ENCODE measurements around the gene YAP1.

The YAP1 gene

GRCh38 chr11:102171101-102171500, 60.9 kb downstream of the YAP1 start:
- H3K27me3 ChIP-seq (ENCODE audit: insufficient read depth, low read depth) = no peaks in the 10 kb centered on the region
- no peaks in the 10 kb centered on the region for H4K20me1 ChIP-seq (ENCODE audit: insufficient read depth)
- H3K36me3 ChIP-seq (ENCODE audit: insufficient read depth) = no peaks in the 10 kb centered on the region
- no peaks in the 10 kb centered on the region for H3K4me1 ChIP-seq (ENCODE audit: low read depth, poor library complexity, severe bottlenecking)
- H3K4me2 ChIP-seq = no peak overlapping the region
- no peak for TF ChIP-seq CTCF (conservative IDR thresholded peaks at IDR 0.05; ENCODE audit: low read depth, low read length)
- no peaks in the 10 kb centered on the region for H3K79me2 ChIP-seq (ENCODE audit: insufficient read depth, low read depth)
- no peak overlapping the region for H3K9ac ChIP-seq
- no peak overlapping the region for H2AFZ ChIP-seq (ENCODE audit: low read depth)
- H3K27ac ChIP-seq = no peak overlapping the region
- H3K4me3 ChIP-seq (IDR thresholded peaks at IDR 0.05; ENCODE audit: insufficient read depth, low read depth, low read length) = no peak overlapping the region

- Histone ChIP-seq H2AFZ (ENCODE audit: low read depth) (no peak overlapping the region), H3K27ac (no peak overlapping the region), H3K4me3 (IDR thresholded peaks at IDR 0.05; ENCODE audit: insufficient read depth, low read depth, low read length) (no peak overlapping the region), H4K20me1 (ENCODE audit: insufficient read depth) (no peaks in the 10 kb centered on the region), H3K9ac (no peak overlapping the region), H3K4me2 (no peak overlapping the region), H3K36me3 (ENCODE audit: insufficient read depth) (no peaks in the 10 kb centered on the region), H3K4me1 (ENCODE audit: low read depth, poor library complexity, severe bottlenecking) (no peaks in the 10 kb centered on the region), H3K27me3 (ENCODE audit: insufficient read depth, low read depth) (no peaks in the 10 kb centered on the region), H3K79me2 (ENCODE audit: insufficient read depth, low read depth) (no peaks in the 10 kb centered on the region)
- no peak for TF ChIP-seq CTCF (conservative IDR thresholded peaks at IDR 0.05; ENCODE audit: low read depth, low read length)
These were observed 62.0 kb downstream of the YAP1 start for GRCh38 chr11:102172127-102172848.

GRCh38 chr11:102177126-102177525, 66.9 kb downstream of the YAP1 start:
- H3K27ac ChIP-seq = no peak overlapping the region
- H3K27me3 ChIP-seq (ENCODE audit: insufficient read depth, low read depth) = no peaks in the 10 kb centered on the region
- H2AFZ ChIP-seq (ENCODE audit: low read depth) = no peak overlapping the region
- H3K4me1 ChIP-seq (ENCODE audit: low read depth, poor library complexity, severe bottlenecking) = no peaks in the 10 kb centered on the region
- H3K9ac ChIP-seq = no peak overlapping the region
- H4K20me1 ChIP-seq (ENCODE audit: insufficient read depth) = no peaks in the 10 kb centered on the region
- H3K36me3 ChIP-seq (ENCODE audit: insufficient read depth) = no peaks in the 10 kb centered on the region
- TF ChIP-seq CTCF (conservative IDR thresholded peaks at IDR 0.05; ENCODE audit: low read depth, low read length) = no peak
- no peaks in the 10 kb centered on the region for H3K79me2 ChIP-seq (ENCODE audit: insufficient read depth, low read depth)
- no peak overlapping the region for H3K4me3 ChIP-seq (IDR thresholded peaks at IDR 0.05; ENCODE audit: insufficient read depth, low read depth, low read length)
- H3K4me2 ChIP-seq = no peak overlapping the region

GRCh38 chr11:102177974-102178631, 67.9 kb downstream of the YAP1 start:
- H3K27me3 ChIP-seq (ENCODE audit: insufficient read depth, low read depth) = no peaks in the 10 kb centered on the region
- no peak overlapping the region for H3K9ac ChIP-seq
- H3K27ac ChIP-seq = no peak overlapping the region
- no peak overlapping the region for H3K4me3 ChIP-seq (IDR thresholded peaks at IDR 0.05; ENCODE audit: insufficient read depth, low read depth, low read length)
- no peaks in the 10 kb centered on the region for H3K4me1 ChIP-seq (ENCODE audit: low read depth, poor library complexity, severe bottlenecking)
- TF ChIP-seq CTCF (conservative IDR thresholded peaks at IDR 0.05; ENCODE audit: low read depth, low read length) = no peak
- H3K79me2 ChIP-seq (ENCODE audit: insufficient read depth, low read depth) = no peaks in the 10 kb centered on the region
- no peaks in the 10 kb centered on the region for H3K36me3 ChIP-seq (ENCODE audit: insufficient read depth)
- H2AFZ ChIP-seq (ENCODE audit: low read depth) = no peak overlapping the region
- no peaks in the 10 kb centered on the region for H4K20me1 ChIP-seq (ENCODE audit: insufficient read depth)
- no peak overlapping the region for H3K4me2 ChIP-seq

All from KMS-11 (cell line).